ENCODE data around the gene MED13. TPM values are rescaled to one million over a fixed set of nuclear protein-coding genes. Genes with fewer than 3 reads are reported as not detected.

MED13 gene
- polyA plus RNA-seq, 1 of the 3 experiments (the other 2 are of a cell fraction) = 6.3 TPM

DNA sequence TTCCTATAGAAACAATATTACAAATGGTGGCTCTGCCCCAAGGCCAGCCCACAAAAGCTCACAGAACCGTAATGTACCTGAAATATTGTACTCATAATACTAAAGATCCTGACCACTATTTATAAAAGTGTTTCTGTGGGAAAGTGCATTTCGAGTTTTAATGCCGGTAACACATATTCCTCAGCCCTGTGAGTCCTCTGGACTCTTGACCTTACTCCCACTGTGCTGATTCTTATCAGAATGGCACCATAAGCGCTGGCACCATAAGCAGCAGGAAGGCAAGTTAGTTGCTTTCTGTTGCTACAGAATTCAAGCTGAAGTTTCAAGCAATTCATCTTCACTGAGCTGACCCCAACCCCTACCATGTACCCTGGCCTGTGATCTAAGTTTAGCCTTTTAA, 36.4 kb upstream of the MED13 start:
- POLR2A ChIA-PET = no interaction called here
- H3K79me2 ChIP-seq (ENCODE audit: insufficient read depth) = no peaks in the 10 kb centered on the region
- H4K20me1 ChIP-seq (ENCODE audit: insufficient read depth) = no peaks in the 10 kb centered on the region
- no peak for DNase-seq
- no peak overlapping the region for H2AFZ ChIP-seq (ENCODE audit: low read depth)
- WGBS (ENCODE audit: low lambda C conversion rate) = 76% methylated on average over 3 of the region's 4 CpGs
- no peak for TF ChIP-seq EZH2phosphoT487 (IDR thresholded peaks at IDR 0.05; ENCODE audit: borderline replicate concordance, low read depth)
- no peak for TF ChIP-seq FOXJ3 (CRISPR knock-in tag; IDR thresholded peaks at IDR 0.05)
- TF ChIP-seq RFX5 (IDR thresholded peaks at IDR 0.05; ENCODE audit: low read length) = no peak
- TF ChIP-seq, protein P1, sequence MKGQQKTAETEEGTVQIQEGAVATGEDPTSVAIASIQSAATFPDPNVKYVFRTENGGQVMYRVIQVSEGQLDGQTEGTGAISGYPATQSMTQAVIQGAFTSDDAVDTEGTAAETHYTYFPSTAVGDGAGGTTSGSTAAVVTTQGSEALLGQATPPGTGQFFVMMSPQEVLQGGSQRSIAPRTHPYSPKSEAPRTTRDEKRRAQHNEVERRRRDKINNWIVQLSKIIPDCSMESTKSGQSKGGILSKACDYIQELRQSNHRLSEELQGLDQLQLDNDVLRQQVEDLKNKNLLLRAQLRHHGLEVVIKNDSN (IDR thresholded peaks at IDR 0.05; ENCODE audit: borderline replicate concordance, low read depth) = no peak
- TF ChIP-seq, protein P2, sequence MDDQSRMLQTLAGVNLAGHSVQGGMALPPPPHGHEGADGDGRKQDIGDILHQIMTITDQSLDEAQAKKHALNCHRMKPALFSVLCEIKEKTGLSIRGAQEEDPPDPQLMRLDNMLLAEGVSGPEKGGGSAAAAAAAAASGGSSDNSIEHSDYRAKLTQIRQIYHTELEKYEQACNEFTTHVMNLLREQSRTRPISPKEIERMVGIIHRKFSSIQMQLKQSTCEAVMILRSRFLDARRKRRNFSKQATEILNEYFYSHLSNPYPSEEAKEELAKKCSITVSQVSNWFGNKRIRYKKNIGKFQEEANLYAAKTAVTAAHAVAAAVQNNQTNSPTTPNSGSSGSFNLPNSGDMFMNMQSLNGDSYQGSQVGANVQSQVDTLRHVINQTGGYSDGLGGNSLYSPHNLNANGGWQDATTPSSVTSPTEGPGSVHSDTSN (IDR thresholded peaks at IDR 0.05) = no peak
- no peak for TF ChIP-seq MEF2A (IDR thresholded peaks at IDR 0.05; ENCODE audit: borderline replicate concordance, low read depth)
- TF ChIP-seq, protein P3, sequence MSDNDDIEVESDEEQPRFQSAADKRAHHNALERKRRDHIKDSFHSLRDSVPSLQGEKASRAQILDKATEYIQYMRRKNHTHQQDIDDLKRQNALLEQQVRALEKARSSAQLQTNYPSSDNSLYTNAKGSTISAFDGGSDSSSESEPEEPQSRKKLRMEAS (IDR thresholded peaks at IDR 0.05; ENCODE audit: low read depth) = no peak
- TF ChIP-seq SIN3A (IDR thresholded peaks at IDR 0.05; ENCODE audit: borderline replicate concordance, low read depth, low read length) = no peak
- no peak for TF ChIP-seq GATA2 (CRISPR knock-in tag; IDR thresholded peaks at IDR 0.05)
- TF ChIP-seq, protein P4, sequence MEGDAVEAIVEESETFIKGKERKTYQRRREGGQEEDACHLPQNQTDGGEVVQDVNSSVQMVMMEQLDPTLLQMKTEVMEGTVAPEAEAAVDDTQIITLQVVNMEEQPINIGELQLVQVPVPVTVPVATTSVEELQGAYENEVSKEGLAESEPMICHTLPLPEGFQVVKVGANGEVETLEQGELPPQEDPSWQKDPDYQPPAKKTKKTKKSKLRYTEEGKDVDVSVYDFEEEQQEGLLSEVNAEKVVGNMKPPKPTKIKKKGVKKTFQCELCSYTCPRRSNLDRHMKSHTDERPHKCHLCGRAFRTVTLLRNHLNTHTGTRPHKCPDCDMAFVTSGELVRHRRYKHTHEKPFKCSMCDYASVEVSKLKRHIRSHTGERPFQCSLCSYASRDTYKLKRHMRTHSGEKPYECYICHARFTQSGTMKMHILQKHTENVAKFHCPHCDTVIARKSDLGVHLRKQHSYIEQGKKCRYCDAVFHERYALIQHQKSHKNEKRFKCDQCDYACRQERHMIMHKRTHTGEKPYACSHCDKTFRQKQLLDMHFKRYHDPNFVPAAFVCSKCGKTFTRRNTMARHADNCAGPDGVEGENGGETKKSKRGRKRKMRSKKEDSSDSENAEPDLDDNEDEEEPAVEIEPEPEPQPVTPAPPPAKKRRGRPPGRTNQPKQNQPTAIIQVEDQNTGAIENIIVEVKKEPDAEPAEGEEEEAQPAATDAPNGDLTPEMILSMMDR (IDR thresholded peaks at IDR 0.05) = no peak
- TF ChIP-seq RXRA (IDR thresholded peaks at IDR 0.05; ENCODE audit: borderline replicate concordance, low read depth) = no peak
- no peak for TF ChIP-seq TEAD4 (IDR thresholded peaks at IDR 0.05; ENCODE audit: borderline replicate concordance, insufficient read depth)
- no peak for TF ChIP-seq FOXM1 (IDR thresholded peaks at IDR 0.05; ENCODE audit: low read depth)
- no peaks in the 10 kb centered on the region for H3K9me2 ChIP-seq
- H3K36me3 ChIP-seq (replicated peaks in 1 of 2; ENCODE audit: control insufficient read depth in 1 of 2, insufficient read depth in 2 of 2, low read length in 1 of 2) = no peaks in the 10 kb centered on the region
- no peak overlapping the region for H3K4me2 ChIP-seq
- no peak overlapping the region for H3K9ac ChIP-seq
- no peak overlapping the region for H3K4me3 ChIP-seq (ENCODE audit: low read depth in 2 of 2, low read length in 1 of 2)
- no peaks in the 10 kb centered on the region for H3F3A ChIP-seq (replicated peaks; ENCODE audit: insufficient read depth)
- 0 out of 2 replicates have a peak, but pooled peaks cover 9% of the 10 kb centered on the region for H3K27me3 ChIP-seq (ENCODE audit: insufficient read depth)
- CTCF ChIA-PET = interaction anchor here (0.5 to 1.8 kb wide), 3 partner anchors 8 to 1086 kb away, joined by 3 to 8 read pairs (median 3); no protein-coding TSS in a partner anchor
- no peak overlapping the region for H3K27ac ChIP-seq (ENCODE audit: low read depth in 2 of 2, low read length in 1 of 2)
- peaks cover 0 to 2% of the 10 kb centered on the region in 2 experiments; a peak in 1 of 4 replicates for H3K4me1 ChIP-seq (ENCODE audit: control insufficient read depth in 1 of 2, insufficient read depth in 2 of 2, low read depth in 1 of 2, low read length in 1 of 2)
- H3K9me3 ChIP-seq = no peaks in the 10 kb centered on the region

DNA sequence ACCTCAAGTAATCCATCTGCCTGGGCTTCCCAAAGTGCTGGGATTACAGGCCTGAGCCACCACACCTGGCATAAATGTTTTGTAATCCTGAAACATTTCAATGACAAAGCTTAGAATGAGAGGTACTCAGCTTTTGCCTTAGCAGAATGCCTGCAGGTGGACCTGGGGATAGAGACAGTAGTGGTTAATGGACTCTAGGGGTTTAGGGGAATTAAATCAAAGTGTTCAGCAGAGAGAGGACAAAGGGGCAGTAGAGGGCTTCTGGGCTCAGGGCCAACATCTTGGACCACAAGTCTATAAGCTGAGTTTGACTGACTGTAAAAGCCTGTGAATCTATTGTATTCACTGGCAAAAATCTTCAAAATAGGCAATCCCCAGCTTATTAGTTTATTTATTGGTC, 36.0 kb upstream of the MED13 start:
- 0 out of 2 replicates have a peak, but pooled peaks cover 7% of the 10 kb centered on the region for H3K27me3 ChIP-seq (ENCODE audit: insufficient read depth)
- no peak overlapping the region for H2AFZ ChIP-seq (ENCODE audit: low read depth)
- CTCF ChIA-PET = interaction anchor here (0.5 to 1.8 kb wide), 3 partner anchors 8 to 1085 kb away, joined by 3 to 8 read pairs (median 3); no protein-coding TSS in a partner anchor
- DNase-seq = no peak
- H3K79me2 ChIP-seq (ENCODE audit: insufficient read depth) = no peaks in the 10 kb centered on the region
- H3K4me3 ChIP-seq (ENCODE audit: low read depth in 2 of 2, low read length in 1 of 2) = no peak overlapping the region
- H3K27ac ChIP-seq (ENCODE audit: low read depth in 2 of 2, low read length in 1 of 2) = no peak overlapping the region
- H3K4me2 ChIP-seq = no peak overlapping the region
- H3K9me2 ChIP-seq = no peaks in the 10 kb centered on the region
- no peaks in the 10 kb centered on the region for H3F3A ChIP-seq (replicated peaks; ENCODE audit: insufficient read depth)
- H3K4me1 ChIP-seq (ENCODE audit: control insufficient read depth in 1 of 2, insufficient read depth in 2 of 2, low read depth in 1 of 2, low read length in 1 of 2) = peaks cover 0 to 2% of the 10 kb centered on the region in 2 experiments; a peak in 1 of 4 replicates
- POLR2A ChIA-PET = no interaction called here
- H3K36me3 ChIP-seq (replicated peaks in 1 of 2; ENCODE audit: control insufficient read depth in 1 of 2, insufficient read depth in 2 of 2, low read length in 1 of 2) = no peaks in the 10 kb centered on the region
- H3K9ac ChIP-seq = no peak overlapping the region
- H3K9me3 ChIP-seq = no peaks in the 10 kb centered on the region
- no peaks in the 10 kb centered on the region for H4K20me1 ChIP-seq (ENCODE audit: insufficient read depth)
- TF ChIP-seq MXI1 (IDR thresholded peaks at IDR 0.05; ENCODE audit: low read depth, low read length) (no peak), RAD21 (IDR thresholded peaks at IDR 0.05; ENCODE audit: low read length) (no peak), EP300 (IDR thresholded peaks at IDR 0.05; ENCODE audit: borderline replicate concordance in 1 of 2, low read depth in 1 of 2, low read length in 1 of 2) (no peak), POLR2AphosphoS5 (IDR thresholded peaks at IDR 0.05; ENCODE audit: low read depth, low read length) (no peak), FOXM1 (IDR thresholded peaks at IDR 0.05; ENCODE audit: low read depth) (no peak), TAF1 (IDR thresholded peaks at IDR 0.05; ENCODE audit: borderline replicate concordance, low read depth, low read length) (no peak), SIN3A (IDR thresholded peaks at IDR 0.05; ENCODE audit: borderline replicate concordance, low read depth, low read length) (no peak), NRF1 (IDR thresholded peaks at IDR 0.05; ENCODE audit: low read depth, low read length) (no peak), GABPA (IDR thresholded peaks at IDR 0.05; ENCODE audit: low read depth) (no peak), FOSL2 (IDR thresholded peaks at IDR 0.05; ENCODE audit: borderline replicate concordance, low read depth) (no peak), RCOR1 (IDR thresholded peaks at IDR 0.05; ENCODE audit: low read length) (no peak)

Measured in SK-N-SH (cell line).